ENCODE data around the gene SIX1. TPM values are rescaled to one million over a fixed set of nuclear protein-coding genes. Genes with fewer than 3 reads are reported as not detected.
A peak's percentile ranks its signal among the peaks of the same experiment; 100 is the strongest.

The SIX1 gene
- total RNA-seq, 1 donor from 2014 or later, result 0.44 TPM

- DNase-seq (ENCODE audit: low read depth, low spot score), result no peak
- peaks cover 17% of the 10 kb centered on the region for H3K4me1 Mint-ChIP-seq
- H3K27me3 Mint-ChIP-seq (ENCODE audit: low read depth), result peaks cover 97% of the 10 kb centered on the region
- H3K27ac Mint-ChIP-seq (ENCODE audit: unreplicated experiment), result no peak overlapping the region
- H3K4me3 Mint-ChIP-seq, result no peak overlapping the region
- H3K9me3 Mint-ChIP-seq, result no peaks in the 10 kb centered on the region
- TF ChIP-seq CTCF (conservative IDR thresholded peaks at IDR 0.05), result no peak
- H3K36me3 Mint-ChIP-seq (ENCODE audit: low read depth), result no peaks in the 10 kb centered on the region
Measured at GRCh38 chr14:60640859-60641741, 8.2 kb downstream of the SIX1 start.

GRCh38 chr14:60639674-60640073 lies 9.6 kb downstream of the SIX1 start:
- TF ChIP-seq CTCF (conservative IDR thresholded peaks at IDR 0.05), result no peak
- no peak for DNase-seq (ENCODE audit: low read depth, low spot score)
- no peaks in the 10 kb centered on the region for H3K36me3 Mint-ChIP-seq (ENCODE audit: low read depth)
- H3K27ac Mint-ChIP-seq (ENCODE audit: unreplicated experiment), result no peak overlapping the region
- peaks cover 17% of the 10 kb centered on the region for H3K4me1 Mint-ChIP-seq
- peaks cover 93% of the 10 kb centered on the region for H3K27me3 Mint-ChIP-seq (ENCODE audit: low read depth)
- no peaks in the 10 kb centered on the region for H3K9me3 Mint-ChIP-seq
- H3K4me3 Mint-ChIP-seq, result no peak overlapping the region

GRCh38 chr14:60637479-60638315 lies 11.6 kb downstream of the SIX1 start:
- no peaks in the 10 kb centered on the region for H3K9me3 Mint-ChIP-seq
- no peak overlapping the region for H3K27ac Mint-ChIP-seq (ENCODE audit: unreplicated experiment)
- H3K27me3 Mint-ChIP-seq (ENCODE audit: low read depth), result peaks cover 82% of the 10 kb centered on the region
- H3K36me3 Mint-ChIP-seq (ENCODE audit: low read depth), result no peaks in the 10 kb centered on the region
- peaks cover 12% of the 10 kb centered on the region for H3K4me1 Mint-ChIP-seq
- H3K4me3 Mint-ChIP-seq, result peak overlapping the region; percentile 67
- DNase-seq (ENCODE audit: low read depth, low spot score), result no peak
- TF ChIP-seq CTCF (conservative IDR thresholded peaks at IDR 0.05), result no peak

GRCh38 chr14:60636879-60637478 lies 12.3 kb downstream of the SIX1 start:
- no peaks in the 10 kb centered on the region for H3K9me3 Mint-ChIP-seq
- no peak overlapping the region for H3K27ac Mint-ChIP-seq (ENCODE audit: unreplicated experiment)
- TF ChIP-seq CTCF (conservative IDR thresholded peaks at IDR 0.05), result no peak
- peaks cover 81% of the 10 kb centered on the region for H3K27me3 Mint-ChIP-seq (ENCODE audit: low read depth)
- H3K36me3 Mint-ChIP-seq (ENCODE audit: low read depth), result no peaks in the 10 kb centered on the region
- peaks cover 12% of the 10 kb centered on the region for H3K4me1 Mint-ChIP-seq
- no peak overlapping the region for H3K4me3 Mint-ChIP-seq
- no peak for DNase-seq (ENCODE audit: low read depth, low spot score)

- peaks cover 65% of the 10 kb centered on the region for H3K27me3 Mint-ChIP-seq (ENCODE audit: low read depth)
Measured at GRCh38 chr14:60634153-60634552, 15.1 kb downstream of the SIX1 start.

More at GRCh38 chr14:60634153-60634552, 15.1 kb downstream of the SIX1 start:
- no peak for TF ChIP-seq CTCF (conservative IDR thresholded peaks at IDR 0.05)
- H3K4me3 Mint-ChIP-seq, result no peak overlapping the region
- H3K9me3 Mint-ChIP-seq, result no peaks in the 10 kb centered on the region
- H3K4me1 Mint-ChIP-seq, result peaks cover 12% of the 10 kb centered on the region
- H3K27ac Mint-ChIP-seq (ENCODE audit: unreplicated experiment), result no peak overlapping the region
- no peaks in the 10 kb centered on the region for H3K36me3 Mint-ChIP-seq (ENCODE audit: low read depth)
- no peak for DNase-seq (ENCODE audit: low read depth, low spot score)
